ENCODE results near the gene TNFRSF19.

DNA sequence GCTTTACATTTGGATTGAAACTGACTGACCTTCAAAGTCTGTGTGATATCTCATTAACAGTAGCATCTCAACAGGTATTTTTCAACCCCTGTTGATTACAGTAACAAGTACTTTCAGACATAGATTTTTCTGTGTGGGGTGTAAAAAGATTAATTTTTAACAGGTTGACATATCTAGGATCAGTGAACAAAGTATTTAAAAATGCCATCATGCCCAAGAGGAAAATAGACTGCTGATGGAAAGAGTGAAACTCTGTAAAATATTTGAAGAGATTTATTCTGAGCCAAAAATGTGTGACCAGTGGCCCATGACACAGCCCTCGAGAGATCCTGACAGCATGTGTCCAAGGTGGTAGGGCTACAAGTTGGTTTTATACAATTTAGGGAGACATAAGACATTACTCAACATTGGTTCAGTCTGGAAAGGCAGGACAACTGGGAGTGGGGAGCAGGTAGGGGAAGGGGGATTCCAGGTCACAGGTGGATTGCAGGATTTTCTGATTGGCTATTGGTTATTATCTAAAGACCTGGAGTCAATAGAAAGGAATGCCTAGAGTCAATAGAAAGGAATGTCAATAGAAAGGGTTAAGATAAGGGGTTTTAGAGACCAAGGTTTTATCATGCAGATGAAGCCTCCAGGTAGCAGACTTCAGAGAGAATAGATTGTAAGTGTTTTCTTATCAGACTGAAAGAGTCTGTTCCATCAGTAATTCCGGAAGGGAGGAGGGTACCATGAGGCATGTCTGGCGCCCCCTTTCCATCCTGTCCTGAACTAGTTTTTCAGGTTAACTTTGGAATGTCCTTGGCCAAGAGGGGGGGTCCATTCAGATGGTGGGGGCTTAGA, 29.1 kb downstream of the TNFRSF19 start:
- no peak for TF ChIP-seq EZH2 (IDR thresholded peaks at IDR 0.05; ENCODE audit: borderline replicate concordance, low read depth, low read length, poor library complexity, severe bottlenecking)
- TF ChIP-seq, protein P1, sequence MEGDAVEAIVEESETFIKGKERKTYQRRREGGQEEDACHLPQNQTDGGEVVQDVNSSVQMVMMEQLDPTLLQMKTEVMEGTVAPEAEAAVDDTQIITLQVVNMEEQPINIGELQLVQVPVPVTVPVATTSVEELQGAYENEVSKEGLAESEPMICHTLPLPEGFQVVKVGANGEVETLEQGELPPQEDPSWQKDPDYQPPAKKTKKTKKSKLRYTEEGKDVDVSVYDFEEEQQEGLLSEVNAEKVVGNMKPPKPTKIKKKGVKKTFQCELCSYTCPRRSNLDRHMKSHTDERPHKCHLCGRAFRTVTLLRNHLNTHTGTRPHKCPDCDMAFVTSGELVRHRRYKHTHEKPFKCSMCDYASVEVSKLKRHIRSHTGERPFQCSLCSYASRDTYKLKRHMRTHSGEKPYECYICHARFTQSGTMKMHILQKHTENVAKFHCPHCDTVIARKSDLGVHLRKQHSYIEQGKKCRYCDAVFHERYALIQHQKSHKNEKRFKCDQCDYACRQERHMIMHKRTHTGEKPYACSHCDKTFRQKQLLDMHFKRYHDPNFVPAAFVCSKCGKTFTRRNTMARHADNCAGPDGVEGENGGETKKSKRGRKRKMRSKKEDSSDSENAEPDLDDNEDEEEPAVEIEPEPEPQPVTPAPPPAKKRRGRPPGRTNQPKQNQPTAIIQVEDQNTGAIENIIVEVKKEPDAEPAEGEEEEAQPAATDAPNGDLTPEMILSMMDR (conservative IDR thresholded peaks at IDR 0.05; ENCODE audit: low read depth, low read length): 0 out of 2 replicates have a peak, but pooled peaks have one; percentile 15
